GM23338 (cell line): ENCODE measurements around the gene C19orf47. TPM values are rescaled to one million over a fixed set of nuclear protein-coding genes. Genes with fewer than 3 reads are reported as not detected.

ENCODE experiments used
- CREB1 ChIP-seq: fragments of 250-450 bp; sonication (Bioruptor Pico); IDR thresholded peaks from 2 replicates; pipeline ENCODE4 v1.5.0; 2020; ENCODE audit warnings: low read depth, mild to moderate bottlenecking, moderate library complexity
- ETS1 ChIP-seq: IDR thresholded peaks from 2 replicates; pipeline ENCODE4 v1.6.1; 2016; ENCODE audit warnings: antibody characterized with exemption
- EZH2 ChIP-seq: fragments of 200-600 bp; sonication (generic); IDR thresholded peaks from one replicate; pipeline ENCODE4 v1.8.0; 2017; ENCODE audit warnings: antibody characterized with exemption, mild to moderate bottlenecking, low read depth; ENCODE audit not compliant: unreplicated experiment
- EZH2phosphoT487 ChIP-seq: fragments of 200-600 bp; sonication (generic); IDR thresholded peaks from one replicate; pipeline ENCODE4 v1.8.1; 2018; ENCODE audit warnings: antibody characterized with exemption; ENCODE audit not compliant: unreplicated experiment
- JUNB ChIP-seq: IDR thresholded peaks from one replicate; pipeline ENCODE4 v1.6.1; 2016; ENCODE audit warnings: antibody characterized with exemption; ENCODE audit not compliant: unreplicated experiment
- POLR2AphosphoS5 ChIP-seq: IDR thresholded peaks from 2 replicates; pipeline ENCODE4 v1.6.1; 2016; ENCODE audit warnings: antibody characterized with exemption, low read depth
- REST ChIP-seq: IDR thresholded peaks from one replicate; pipeline ENCODE4 v1.6.1; 2018; ENCODE audit warnings: antibody characterized with exemption; ENCODE audit not compliant: unreplicated experiment
- STAT1 ChIP-seq: IDR thresholded peaks from one replicate; pipeline ENCODE4 v1.6.1; 2016; ENCODE audit warnings: antibody characterized with exemption; ENCODE audit not compliant: unreplicated experiment
- ZNF114 ChIP-seq: fragments of 250-450 bp; sonication (Bioruptor Pico); IDR thresholded peaks from 2 replicates; pipeline ENCODE4 v1.5.0; 2020; ENCODE audit warnings: mild to moderate bottlenecking, moderate library complexity
- polyA plus RNA-seq: library from polyadenylated mRNA; unstranded; fragments of >200 nt; fragmentation: Nextera tagmentation; extraction: Ambion mirVana; gene quantifications from 2 replicates; pipeline ENCODE4 v1.2.1, GENCODE V29; 2016
- total RNA-seq: library from RNA; depleted of rRNA; stranded (reverse); fragments of >200 nt; shearing (Covaris generic); gene quantifications from 2 replicates; pipeline ENCODE4 v1.2.3, GENCODE V29; 2014
- TF ChIP-seq, protein P1 (sequence below): fragments of 250-450 bp; sonication (Bioruptor Pico); IDR thresholded peaks from 2 replicates; pipeline ENCODE4 v1.5.0; 2020; ENCODE audit warnings: mild to moderate bottlenecking, moderate library complexity
- TF ChIP-seq, protein P2 (sequence below), 2 experiments: fragments of 200-600 bp in 1 of 2; sonication (generic) in 1 of 2; conservative IDR thresholded peaks; 2 replicates each; pipeline versions ENCODE4 v1.5.1 to v1.6.1; 2016 to 2017; ENCODE audit warnings: antibody characterized with exemption in 2 of 2, low read depth in 2 of 2, mild to moderate bottlenecking in 2 of 2, moderate library complexity in 1 of 2

Gene C19orf47
- total and polyA plus RNA-seq, 2 experiments from 2014 or later = 13.1 to 26.6 TPM

DNA sequence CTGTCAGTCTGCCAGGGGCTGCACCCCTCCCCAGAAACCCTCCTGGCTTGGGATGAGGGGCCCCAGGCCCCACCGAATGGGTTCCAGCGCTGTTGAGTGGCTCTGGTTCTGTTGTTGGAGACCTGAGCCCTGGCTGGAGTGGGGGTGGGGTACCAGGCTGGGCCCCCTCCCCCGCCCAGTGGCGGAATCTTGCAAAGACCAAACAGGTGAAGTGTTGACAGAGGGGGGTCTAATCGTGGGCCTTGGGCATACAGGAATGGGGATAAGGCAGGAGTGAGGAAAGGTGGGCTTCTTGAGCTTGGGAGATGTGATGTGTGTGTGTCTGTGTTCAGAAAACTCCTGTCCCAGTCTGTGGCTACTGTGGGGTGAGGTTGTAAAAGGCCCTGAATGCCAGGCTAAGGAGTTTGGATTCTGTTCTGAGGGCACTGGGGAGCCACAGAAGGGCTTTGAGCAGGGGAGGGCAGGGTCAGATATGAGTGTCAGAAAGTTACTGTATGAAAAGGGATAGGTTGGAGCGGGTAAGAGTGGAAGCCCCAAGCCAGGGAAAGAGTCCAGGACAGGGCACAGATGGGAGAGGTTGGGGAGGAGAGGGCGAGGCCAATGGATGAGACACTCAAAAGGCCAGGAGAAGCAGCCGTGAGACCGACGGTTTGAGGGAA is 42.0 kb upstream of the C19orf47 start, which contains the start of gene HIPK4 (continued):
- TF ChIP-seq, protein P1, sequence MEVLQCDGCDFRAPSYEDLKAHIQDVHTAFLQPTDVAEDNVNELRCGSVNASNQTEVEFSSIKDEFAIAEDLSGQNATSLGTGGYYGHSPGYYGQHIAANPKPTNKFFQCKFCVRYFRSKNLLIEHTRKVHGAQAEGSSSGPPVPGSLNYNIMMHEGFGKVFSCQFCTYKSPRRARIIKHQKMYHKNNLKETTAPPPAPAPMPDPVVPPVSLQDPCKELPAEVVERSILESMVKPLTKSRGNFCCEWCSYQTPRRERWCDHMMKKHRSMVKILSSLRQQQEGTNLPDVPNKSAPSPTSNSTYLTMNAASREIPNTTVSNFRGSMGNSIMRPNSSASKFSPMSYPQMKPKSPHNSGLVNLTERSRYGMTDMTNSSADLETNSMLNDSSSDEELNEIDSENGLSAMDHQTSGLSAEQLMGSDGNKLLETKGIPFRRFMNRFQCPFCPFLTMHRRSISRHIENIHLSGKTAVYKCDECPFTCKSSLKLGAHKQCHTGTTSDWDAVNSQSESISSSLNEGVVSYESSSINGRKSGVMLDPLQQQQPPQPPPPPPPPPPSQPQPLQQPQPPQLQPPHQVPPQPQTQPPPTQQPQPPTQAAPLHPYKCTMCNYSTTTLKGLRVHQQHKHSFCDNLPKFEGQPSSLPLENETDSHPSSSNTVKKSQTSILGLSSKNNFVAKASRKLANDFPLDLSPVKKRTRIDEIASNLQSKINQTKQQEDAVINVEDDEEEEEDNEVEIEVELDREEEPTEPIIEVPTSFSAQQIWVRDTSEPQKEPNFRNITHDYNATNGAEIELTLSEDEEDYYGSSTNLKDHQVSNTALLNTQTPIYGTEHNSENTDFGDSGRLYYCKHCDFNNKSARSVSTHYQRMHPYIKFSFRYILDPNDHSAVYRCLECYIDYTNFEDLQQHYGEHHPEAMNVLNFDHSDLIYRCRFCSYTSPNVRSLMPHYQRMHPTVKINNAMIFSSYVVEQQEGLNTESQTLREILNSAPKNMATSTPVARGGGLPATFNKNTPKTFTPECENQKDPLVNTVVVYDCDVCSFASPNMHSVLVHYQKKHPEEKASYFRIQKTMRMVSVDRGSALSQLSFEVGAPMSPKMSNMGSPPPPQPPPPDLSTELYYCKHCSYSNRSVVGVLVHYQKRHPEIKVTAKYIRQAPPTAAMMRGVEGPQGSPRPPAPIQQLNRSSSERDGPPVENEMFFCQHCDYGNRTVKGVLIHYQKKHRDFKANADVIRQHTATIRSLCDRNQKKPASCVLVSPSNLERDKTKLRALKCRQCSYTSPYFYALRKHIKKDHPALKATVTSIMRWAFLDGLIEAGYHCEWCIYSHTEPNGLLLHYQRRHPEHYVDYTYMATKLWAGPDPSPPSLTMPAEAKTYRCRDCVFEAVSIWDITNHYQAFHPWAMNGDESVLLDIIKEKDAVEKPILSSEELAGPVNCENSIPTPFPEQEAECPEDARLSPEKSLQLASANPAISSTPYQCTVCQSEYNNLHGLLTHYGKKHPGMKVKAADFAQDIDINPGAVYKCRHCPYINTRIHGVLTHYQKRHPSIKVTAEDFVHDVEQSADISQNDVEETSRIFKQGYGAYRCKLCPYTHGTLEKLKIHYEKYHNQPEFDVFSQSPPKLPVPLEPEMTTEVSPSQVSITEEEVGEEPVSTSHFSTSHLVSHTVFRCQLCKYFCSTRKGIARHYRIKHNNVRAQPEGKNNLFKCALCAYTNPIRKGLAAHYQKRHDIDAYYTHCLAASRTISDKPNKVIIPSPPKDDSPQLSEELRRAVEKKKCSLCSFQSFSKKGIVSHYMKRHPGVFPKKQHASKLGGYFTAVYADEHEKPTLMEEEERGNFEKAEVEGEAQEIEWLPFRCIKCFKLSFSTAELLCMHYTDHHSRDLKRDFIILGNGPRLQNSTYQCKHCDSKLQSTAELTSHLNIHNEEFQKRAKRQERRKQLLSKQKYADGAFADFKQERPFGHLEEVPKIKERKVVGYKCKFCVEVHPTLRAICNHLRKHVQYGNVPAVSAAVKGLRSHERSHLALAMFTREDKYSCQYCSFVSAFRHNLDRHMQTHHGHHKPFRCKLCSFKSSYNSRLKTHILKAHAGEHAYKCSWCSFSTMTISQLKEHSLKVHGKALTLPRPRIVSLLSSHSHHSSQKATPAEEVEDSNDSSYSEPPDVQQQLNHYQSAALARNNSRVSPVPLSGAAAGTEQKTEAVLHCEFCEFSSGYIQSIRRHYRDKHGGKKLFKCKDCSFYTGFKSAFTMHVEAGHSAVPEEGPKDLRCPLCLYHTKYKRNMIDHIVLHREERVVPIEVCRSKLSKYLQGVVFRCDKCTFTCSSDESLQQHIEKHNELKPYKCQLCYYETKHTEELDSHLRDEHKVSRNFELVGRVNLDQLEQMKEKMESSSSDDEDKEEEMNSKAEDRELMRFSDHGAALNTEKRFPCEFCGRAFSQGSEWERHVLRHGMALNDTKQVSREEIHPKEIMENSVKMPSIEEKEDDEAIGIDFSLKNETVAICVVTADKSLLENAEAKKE (CRISPR knock-in tag) = no peak
- TF ChIP-seq ETS1 = no peak
- TF ChIP-seq ZNF114 (CRISPR knock-in tag) = no peak
- no peak for TF ChIP-seq CREB1
- no peak for TF ChIP-seq POLR2AphosphoS5
- TF ChIP-seq REST = no peak
- TF ChIP-seq EZH2phosphoT487 = no peak
- TF ChIP-seq JUNB = no peak
- TF ChIP-seq, protein P2, sequence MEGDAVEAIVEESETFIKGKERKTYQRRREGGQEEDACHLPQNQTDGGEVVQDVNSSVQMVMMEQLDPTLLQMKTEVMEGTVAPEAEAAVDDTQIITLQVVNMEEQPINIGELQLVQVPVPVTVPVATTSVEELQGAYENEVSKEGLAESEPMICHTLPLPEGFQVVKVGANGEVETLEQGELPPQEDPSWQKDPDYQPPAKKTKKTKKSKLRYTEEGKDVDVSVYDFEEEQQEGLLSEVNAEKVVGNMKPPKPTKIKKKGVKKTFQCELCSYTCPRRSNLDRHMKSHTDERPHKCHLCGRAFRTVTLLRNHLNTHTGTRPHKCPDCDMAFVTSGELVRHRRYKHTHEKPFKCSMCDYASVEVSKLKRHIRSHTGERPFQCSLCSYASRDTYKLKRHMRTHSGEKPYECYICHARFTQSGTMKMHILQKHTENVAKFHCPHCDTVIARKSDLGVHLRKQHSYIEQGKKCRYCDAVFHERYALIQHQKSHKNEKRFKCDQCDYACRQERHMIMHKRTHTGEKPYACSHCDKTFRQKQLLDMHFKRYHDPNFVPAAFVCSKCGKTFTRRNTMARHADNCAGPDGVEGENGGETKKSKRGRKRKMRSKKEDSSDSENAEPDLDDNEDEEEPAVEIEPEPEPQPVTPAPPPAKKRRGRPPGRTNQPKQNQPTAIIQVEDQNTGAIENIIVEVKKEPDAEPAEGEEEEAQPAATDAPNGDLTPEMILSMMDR (conservative IDR thresholded peaks at IDR 0.05; ENCODE audit: low read depth in 2 of 2) = no peak
- no peak for TF ChIP-seq STAT1
- no peak for TF ChIP-seq EZH2
